ENCODE data around the gene C19orf85.
"Not testable (repeated sequence)": the region's sequence is repeated elsewhere in the genome, so short reads cannot be mapped to it uniquely, and the experiment has no call there.

Gene C19orf85

DNA sequence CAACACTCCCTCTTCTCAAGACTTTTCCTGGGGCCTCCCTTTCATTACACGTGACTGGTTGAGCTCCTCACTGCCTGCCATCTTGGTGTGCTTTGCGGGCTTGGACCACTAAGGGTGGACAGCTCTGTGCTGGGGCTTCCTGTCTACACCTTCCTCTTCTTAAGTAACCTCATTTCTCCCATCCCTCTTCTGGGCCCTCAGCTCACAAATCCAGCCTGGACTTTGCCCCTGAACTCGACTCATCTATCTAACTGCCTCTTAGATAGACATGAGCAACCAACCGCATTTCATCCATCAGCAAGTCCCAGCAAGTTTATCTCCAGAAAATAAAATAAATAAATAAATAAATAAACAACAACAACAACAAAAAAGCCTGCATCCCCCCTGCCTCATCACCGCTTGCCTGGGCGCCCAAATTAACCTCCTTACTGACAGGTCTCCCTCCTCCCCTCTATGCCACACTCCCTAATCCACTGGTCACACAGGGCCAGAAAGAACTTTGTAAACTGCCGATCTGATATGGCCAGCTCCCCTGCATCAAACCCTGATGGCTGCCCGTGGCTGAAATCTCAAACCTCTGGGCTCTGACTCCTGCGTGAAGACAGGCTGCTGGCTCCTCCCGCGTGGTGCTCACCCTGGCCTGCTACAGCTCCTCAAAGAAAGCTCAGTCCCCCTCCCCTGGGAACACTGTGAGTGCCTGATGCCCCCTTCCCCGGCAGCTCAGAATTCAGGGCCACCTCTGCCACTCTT is 10.9 kb downstream of the C19orf85 start:
- TF ChIP-seq, protein P1, sequence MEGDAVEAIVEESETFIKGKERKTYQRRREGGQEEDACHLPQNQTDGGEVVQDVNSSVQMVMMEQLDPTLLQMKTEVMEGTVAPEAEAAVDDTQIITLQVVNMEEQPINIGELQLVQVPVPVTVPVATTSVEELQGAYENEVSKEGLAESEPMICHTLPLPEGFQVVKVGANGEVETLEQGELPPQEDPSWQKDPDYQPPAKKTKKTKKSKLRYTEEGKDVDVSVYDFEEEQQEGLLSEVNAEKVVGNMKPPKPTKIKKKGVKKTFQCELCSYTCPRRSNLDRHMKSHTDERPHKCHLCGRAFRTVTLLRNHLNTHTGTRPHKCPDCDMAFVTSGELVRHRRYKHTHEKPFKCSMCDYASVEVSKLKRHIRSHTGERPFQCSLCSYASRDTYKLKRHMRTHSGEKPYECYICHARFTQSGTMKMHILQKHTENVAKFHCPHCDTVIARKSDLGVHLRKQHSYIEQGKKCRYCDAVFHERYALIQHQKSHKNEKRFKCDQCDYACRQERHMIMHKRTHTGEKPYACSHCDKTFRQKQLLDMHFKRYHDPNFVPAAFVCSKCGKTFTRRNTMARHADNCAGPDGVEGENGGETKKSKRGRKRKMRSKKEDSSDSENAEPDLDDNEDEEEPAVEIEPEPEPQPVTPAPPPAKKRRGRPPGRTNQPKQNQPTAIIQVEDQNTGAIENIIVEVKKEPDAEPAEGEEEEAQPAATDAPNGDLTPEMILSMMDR (IDR thresholded peaks at IDR 0.05), result no peak
- no peak for TF ChIP-seq ZFX (IDR thresholded peaks at IDR 0.05; ENCODE audit: borderline replicate concordance)
- H3K27ac ChIP-seq, result peak overlapping the region; percentile 45

DNA sequence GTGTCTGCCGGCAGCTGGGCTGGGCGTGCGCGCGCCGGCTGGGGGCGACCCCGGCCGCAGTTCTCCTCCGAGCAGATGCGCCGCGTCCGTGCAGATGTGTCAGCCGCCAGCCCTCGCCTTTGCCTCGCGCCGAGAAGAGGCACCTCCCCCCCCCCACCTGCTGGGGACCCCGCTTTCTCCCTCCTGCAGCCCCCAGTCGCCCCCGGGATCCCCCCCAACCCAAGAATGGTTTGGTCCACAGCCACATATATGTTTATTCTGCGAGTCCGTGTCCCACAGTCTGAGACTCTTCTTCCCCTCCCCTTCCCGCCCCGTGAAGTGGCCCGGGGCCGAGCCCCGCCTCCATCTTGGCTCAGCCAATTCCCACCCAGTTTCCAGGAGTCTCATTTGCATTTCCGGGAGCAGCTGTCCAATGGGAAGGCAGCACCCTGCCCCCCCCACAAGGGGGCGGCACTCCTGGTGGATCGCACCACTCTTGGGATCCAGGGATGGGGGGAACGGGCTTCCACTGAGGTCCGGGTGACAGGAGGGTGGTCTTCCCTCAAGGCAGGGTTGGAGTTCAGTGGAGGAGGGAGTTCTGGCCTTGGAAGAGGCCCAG is 11.7 kb downstream of the C19orf85 start:
- TF ChIP-seq, protein P1 (IDR thresholded peaks at IDR 0.05), result no peak
- no peak for TF ChIP-seq ZFX (IDR thresholded peaks at IDR 0.05; ENCODE audit: borderline replicate concordance)
- H3K27ac ChIP-seq, result peak overlapping the region; percentile 45; the same call in 1 of the 2 replicates

DNA sequence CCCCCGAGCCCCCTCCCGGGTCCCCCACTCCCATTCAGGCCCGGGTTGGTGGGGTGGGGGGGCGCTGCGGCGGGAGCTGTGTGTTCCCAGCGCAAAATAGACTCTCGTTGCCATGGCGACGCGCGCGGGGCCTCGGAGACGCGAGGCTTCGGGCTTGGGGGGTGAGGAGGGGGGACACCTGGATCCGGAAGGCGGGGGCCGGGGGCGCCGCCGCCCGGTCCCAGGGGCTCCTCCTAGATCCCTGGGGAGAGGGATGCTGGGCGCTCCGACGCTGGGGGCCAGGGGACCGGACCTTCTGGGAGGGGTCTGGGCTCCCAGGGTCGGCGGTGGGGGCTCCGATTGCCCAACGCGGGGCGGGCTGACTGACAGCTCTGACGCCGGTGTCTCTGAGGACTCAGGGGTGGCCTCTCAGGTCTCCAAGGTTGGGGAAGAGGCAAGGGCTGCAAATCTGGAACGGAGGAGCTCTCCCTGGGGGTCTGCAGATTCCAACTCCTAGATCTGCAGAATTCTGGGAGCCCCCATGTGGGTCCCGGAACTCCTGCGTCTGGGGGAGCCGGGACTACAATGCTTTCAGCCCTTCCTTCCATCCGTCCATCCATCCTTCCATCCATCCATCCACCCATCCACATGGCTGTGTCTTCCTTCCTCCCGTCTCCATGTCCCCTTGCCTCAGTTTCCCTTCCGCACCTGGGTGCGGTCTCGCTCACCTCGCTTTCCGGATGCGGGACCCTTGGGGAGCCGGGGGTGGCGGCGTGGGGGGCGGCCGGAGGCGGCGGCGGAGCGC is 12.4 kb downstream of the C19orf85 start:
- TF ChIP-seq ZFX (IDR thresholded peaks at IDR 0.05; ENCODE audit: borderline replicate concordance), result no peak
- TF ChIP-seq, protein P1 (IDR thresholded peaks at IDR 0.05), result no peak
- H3K27ac ChIP-seq, result no peak overlapping the region

DNA sequence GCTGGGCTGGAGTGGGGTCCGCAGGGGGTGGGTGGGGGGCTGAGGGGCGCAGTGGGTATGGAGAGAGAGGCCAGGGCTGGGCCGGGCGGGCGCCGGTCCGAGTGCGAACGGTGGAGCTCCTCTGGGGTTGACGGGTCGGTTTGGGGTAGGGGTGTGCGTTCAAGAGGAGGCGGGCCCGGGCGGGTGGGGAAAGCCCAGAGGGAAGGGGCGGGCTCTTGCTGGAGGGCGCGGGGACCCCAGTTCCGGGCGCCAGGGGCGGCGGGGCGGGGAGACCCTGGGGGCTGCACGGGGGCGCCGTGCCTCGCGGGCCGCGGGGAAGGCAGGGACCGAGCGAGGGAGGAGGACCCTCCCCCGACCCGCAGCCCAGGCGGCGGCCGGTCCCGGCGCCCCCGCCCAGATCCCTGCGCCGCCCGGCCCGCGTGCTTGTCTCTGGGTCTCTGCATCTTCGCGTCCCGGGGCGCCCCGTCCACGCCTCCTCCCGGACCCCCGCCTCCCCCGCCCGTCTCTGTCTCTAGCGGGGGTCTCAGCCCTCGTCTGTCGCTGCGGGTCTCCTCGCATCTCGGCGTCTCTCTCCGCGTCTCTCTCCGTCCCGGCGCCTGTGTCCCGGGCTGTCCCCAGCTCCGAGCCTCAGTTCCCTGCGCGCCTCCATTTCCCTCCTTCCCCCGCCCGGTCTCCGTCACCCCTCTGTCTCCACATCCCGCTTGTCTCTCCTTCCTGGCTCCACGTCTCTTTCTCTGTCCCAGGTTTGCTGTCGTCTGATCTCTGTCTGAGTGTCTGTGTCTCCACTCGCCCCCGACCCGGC is 13.2 kb downstream of the C19orf85 start:
- TF ChIP-seq ZFX (IDR thresholded peaks at IDR 0.05; ENCODE audit: borderline replicate concordance), result no peak
- TF ChIP-seq, protein P1 (IDR thresholded peaks at IDR 0.05), result no peak
- no peak overlapping the region for H3K27ac ChIP-seq

DNA sequence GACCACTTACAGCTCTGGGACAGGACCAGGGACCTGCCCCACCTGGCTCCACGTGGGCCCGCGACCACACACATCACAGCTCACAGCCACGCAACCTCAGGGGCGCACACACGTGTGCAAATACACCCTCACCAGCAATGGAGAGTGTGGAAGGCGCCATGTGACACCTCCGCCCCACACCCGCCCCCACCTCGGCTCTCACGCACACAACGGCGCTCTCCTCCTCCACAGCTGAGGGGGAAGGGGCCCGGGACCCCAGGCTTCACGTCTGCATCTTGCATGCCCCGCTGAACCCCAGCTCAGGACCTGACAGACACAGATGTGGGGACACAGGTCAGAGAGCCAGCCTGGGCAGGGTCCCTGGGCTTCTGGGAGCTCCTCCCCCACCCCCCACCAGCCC is 15.1 kb downstream of the C19orf85 start:
- TF ChIP-seq, protein P1 (IDR thresholded peaks at IDR 0.05), result no peak
- no peak for TF ChIP-seq ZFX (IDR thresholded peaks at IDR 0.05; ENCODE audit: borderline replicate concordance)

DNA sequence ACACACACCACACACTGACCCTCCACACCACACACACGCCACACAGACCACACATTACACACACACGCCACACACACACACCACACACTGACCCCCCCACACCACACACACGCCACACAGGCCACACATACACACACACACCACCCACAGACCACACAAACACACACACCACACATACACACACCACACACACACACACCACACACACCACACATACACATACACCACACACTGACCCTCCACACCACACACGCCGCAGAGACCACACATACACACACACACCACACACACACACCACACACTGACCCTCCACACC is 16.4 kb downstream of the C19orf85 start:
- H3K27ac ChIP-seq, result not testable (repeated sequence)

More for the DNA sequence above, 15.1 kb downstream of the C19orf85 start:
- H3K27ac ChIP-seq, result no peak overlapping the region

DNA sequence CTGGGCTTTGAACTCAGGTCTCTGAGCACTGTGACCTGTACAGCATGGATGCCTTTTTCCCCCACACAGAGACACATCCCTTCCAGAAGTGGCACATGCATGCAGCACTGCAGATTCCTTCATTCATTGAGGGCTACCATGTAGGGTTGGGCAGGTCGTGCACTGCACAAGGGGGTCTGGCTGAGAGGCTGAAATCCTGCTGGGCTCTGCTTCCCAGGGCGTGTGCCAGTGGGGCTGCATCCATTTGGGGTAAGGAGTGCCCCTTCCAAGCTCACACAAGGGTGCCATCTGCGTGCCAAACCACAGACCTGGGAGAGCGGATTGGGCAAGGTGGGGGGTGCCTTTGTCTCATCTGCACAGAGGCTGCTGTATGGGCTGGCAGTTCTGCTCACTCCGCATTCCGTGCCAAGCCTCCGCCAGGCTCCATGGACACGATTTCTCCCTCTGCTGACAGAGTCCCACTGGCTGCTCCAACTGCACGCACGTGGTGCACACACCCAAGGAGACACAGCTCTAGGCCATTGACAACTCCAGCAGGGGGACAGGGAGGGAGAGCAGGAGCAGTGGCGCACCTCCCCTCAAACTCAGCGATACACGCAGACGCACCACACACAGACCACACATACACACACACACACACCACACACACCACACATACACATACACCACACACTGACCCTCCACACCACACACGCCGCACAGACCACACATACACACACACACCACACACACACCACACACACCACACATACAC is 17.0 kb downstream of the C19orf85 start:
- H3K27ac ChIP-seq, result peak overlapping the region; percentile 17; the same call in 1 of the 2 replicates
- no peak for TF ChIP-seq ZFX (IDR thresholded peaks at IDR 0.05; ENCODE audit: borderline replicate concordance)
- TF ChIP-seq, protein P1 (IDR thresholded peaks at IDR 0.05), result no peak
